Transverse colon (tissue), 4 donors: Measurements from ENCODE around the gene JSRP1. TPM values are rescaled to one million over a fixed set of nuclear protein-coding genes. Genes with fewer than 3 reads are reported as not detected.

Experiments
- DNase-seq: peaks from one replicate; pipeline ENCODE4 v3.0.0-alpha.2; 2019
- H3K27ac ChIP-seq, 4 donors: fragments of 200-600 bp; sonication (generic); 2 replicates each; pipeline ENCODE4 v1.5.1; 2016 to 2018; ENCODE audit warnings: inconsistent platforms in 4 of 4
- H3K27me3 ChIP-seq: fragments of 200-600 bp; sonication (generic); 2 replicates; pipeline ENCODE4 v1.5.1; 2017; ENCODE audit warnings: inconsistent platforms
- H3K36me3 ChIP-seq, 4 donors: fragments of 200-600 bp; sonication (generic); 2 replicates each; pipeline ENCODE4 v1.5.1; 2017 to 2019; ENCODE audit warnings: inconsistent platforms in 4 of 4
- H3K4me1 ChIP-seq, 4 donors: fragments of 200-600 bp; sonication (generic); 2 replicates each; pipeline ENCODE4 v1.5.1; 2017 to 2020; ENCODE audit warnings: inconsistent platforms in 4 of 4
- H3K4me3 ChIP-seq, 4 donors: fragments of 200-600 bp; sonication (generic); 1 replicate in 1 of 4; 2 replicates in 3 of 4; pipeline versions ENCODE4 v1.5.1 to v1.6.1; 2017 to 2019; ENCODE audit warnings: inconsistent platforms in 4 of 4
- H3K9me3 ChIP-seq, 2 donors: fragments of 200-600 bp; sonication (generic); 2 replicates each; pipeline ENCODE4 v1.5.1; 2017 to 2019; ENCODE audit warnings: inconsistent platforms in 2 of 2
- CTCF ChIP-seq, 5 experiments: fragments of 200-600 bp in 3 of 5; fragments of 450-650 bp in 2 of 5; sonication (generic) in 3 of 5; IDR thresholded peaks; 1 replicate in 2 of 5; 2 replicates in 3 of 5; pipeline ENCODE4 v1.5.1; 2016 to 2017; ENCODE audit warnings: antibody characterized with exemption in 5 of 5, inconsistent platforms in 3 of 5, mild to moderate bottlenecking in 2 of 5, moderate library complexity in 1 of 5
- EP300 ChIP-seq: sonication (generic); formaldehyde crosslinking; IDR thresholded peaks from one replicate; pipeline ENCODE4 v1.6.1; 2017; ENCODE audit warnings: antibody characterized with exemption, low read depth
- POLR2A ChIP-seq: fragments of 450-650 bp; IDR thresholded peaks from one replicate; pipeline ENCODE4 v1.6.1; 2016; ENCODE audit warnings: antibody characterized with exemption, mild to moderate bottlenecking, moderate library complexity
- POLR2AphosphoS5 ChIP-seq, 3 donors: sonication (generic); formaldehyde crosslinking; IDR thresholded peaks; one replicate each; pipeline ENCODE4 v1.6.1; 2016; ENCODE audit warnings: antibody characterized with exemption in 3 of 3
- WGBS, 2 donors: methylation state at CpG; one replicate each; pipeline ENCODE4 v1.1.5; 2018; ENCODE audit warnings: low coverage in 1 of 2; 5-methylcytosine and 5-hydroxymethylcytosine counted together
- in situ Hi-C, 4 donors: fragments of 200-750 bp; cut with MboI; loops; one replicate each; pipeline versions ENCODE4 v1.15.0 to v1.15.1; 2017; ENCODE audit warnings: low sequenced_read_pairs in 3 of 4, low pct_ligation_motif_present in 1 of 4, low pct_unique_long_range_greater_than_20kb in 1 of 4
- intact Hi-C: fragments of 100-400 bp; cut with DNase I; formaldehyde crosslinking; loops from one replicate; pipeline ENCODE4 v1.15.1; 2023; ENCODE audit warnings: low total_unique reads
- total RNA-seq, 4 donors: library from RNA; depleted of rRNA; stranded (reverse); fragments of >200 nt; gene quantifications; one replicate each; pipeline ENCODE4 v1.1.0, GENCODE V29; 2016

Gene JSRP1
- total RNA-seq, 4 donors from 2014 or later = 5.6 TPM; not detected in 3

- Histone ChIP-seq H3K27me3 (no peaks in the 10 kb centered on the region), H3K27ac (peak overlapping the region; percentile 83), H3K9me3 (no peaks in the 10 kb centered on the region), H3K4me3 (peak overlapping the region in 1 of 4 donors; percentile 19), H3K36me3 (peaks cover 0 to 47% (median 21%) of the 10 kb centered on the region in 4 donors), H3K4me1 (peaks cover 6 to 27% (median 11%) of the 10 kb centered on the region in 4 donors)
- no peak for DNase-seq
- intact Hi-C loops = no loop called here
- in situ Hi-C loops = no loop called here
- TF ChIP-seq POLR2AphosphoS5 (IDR thresholded peaks at IDR 0.05) (no peak), CTCF (IDR thresholded peaks at IDR 0.05) (no peak), EP300 (no peak), POLR2A (no peak)
- 95% methylated on average over 16 of the region's 17 CpGs; no CpG with 5 or more reads in 1 of the 2 donors for WGBS, 2 donors
Observed at GRCh38 chr19:2214251-2214650, 42.0 kb downstream of the JSRP1 start.

GRCh38 chr19:2213799-2214198 is 42.4 kb downstream of the JSRP1 start:
- peaks cover 0 to 47% (median 21%) of the 10 kb centered on the region in 4 donors for H3K36me3 ChIP-seq
- in situ Hi-C loops = no loop called here
- H3K4me3 ChIP-seq = peak overlapping the region in 1 of 4 donors; percentile 19

GRCh38 chr19:2212861-2213711 is 43.1 kb downstream of the JSRP1 start:
- Histone ChIP-seq H3K36me3 (peaks cover 0 to 47% (median 21%) of the 10 kb centered on the region in 4 donors), H3K27me3 (no peaks in the 10 kb centered on the region), H3K9me3 (no peaks in the 10 kb centered on the region), H3K4me3 (peak overlapping the region in 1 of 4 donors; percentile 19), H3K27ac (peak overlapping the region; percentile 83), H3K4me1 (peaks cover 9 to 36% (median 15%) of the 10 kb centered on the region in 4 donors)
- 80% methylated on average over 17 of the region's 21 CpGs; no CpG with 5 or more reads in 1 of the 2 donors for WGBS, 2 donors
- in situ Hi-C loops (no loop called here), intact Hi-C loops (no loop called here)
- TF ChIP-seq POLR2AphosphoS5 (IDR thresholded peaks at IDR 0.05) = peak; percentile 8 to 46 (median 36)
- no peak for TF ChIP-seq POLR2A
- TF ChIP-seq CTCF (IDR thresholded peaks at IDR 0.05) = peak in 1 of 5 experiments; percentile 13
- DNase-seq = peak; percentile 87

More at GRCh38 chr19:2213799-2214198, 42.4 kb downstream of the JSRP1 start:
- Histone ChIP-seq H3K4me1 (peaks cover 6 to 29% (median 11%) of the 10 kb centered on the region in 4 donors), H3K27me3 (no peaks in the 10 kb centered on the region), H3K27ac (peak overlapping the region; percentile 83), H3K9me3 (no peaks in the 10 kb centered on the region)
- DNase-seq = no peak
- TF ChIP-seq EP300 (no peak), POLR2A (no peak), CTCF (IDR thresholded peaks at IDR 0.05) (no peak), POLR2AphosphoS5 (IDR thresholded peaks at IDR 0.05) (no peak)
- intact Hi-C loops = no loop called here
- 64% methylated on average over 22 of the region's 26 CpGs; no CpG with 5 or more reads in 1 of the 2 donors for WGBS, 2 donors

- H3K27ac ChIP-seq = peak overlapping the region in 1 of 4 donors; percentile 83
Observed at GRCh38 chr19:2210987-2211740, 45.1 kb downstream of the JSRP1 start.

More at GRCh38 chr19:2210987-2211740, 45.1 kb downstream of the JSRP1 start:
- TF ChIP-seq POLR2A = no peak
- in situ Hi-C loops = no loop called here
- peaks cover 10 to 40% (median 17%) of the 10 kb centered on the region in 4 donors for H3K4me1 ChIP-seq
- no peaks in the 10 kb centered on the region for H3K9me3 ChIP-seq
- H3K36me3 ChIP-seq = peaks cover 0 to 45% (median 22%) of the 10 kb centered on the region in 4 donors
- 94% methylated on average over 32 of the region's 33 CpGs; no CpG with 5 or more reads in 1 of the 2 donors for WGBS, 2 donors
- intact Hi-C loops = no loop called here
- no peak overlapping the region for H3K4me3 ChIP-seq
- no peaks in the 10 kb centered on the region for H3K27me3 ChIP-seq
- no peak for DNase-seq
